Measurements from ENCODE around the gene WRNIP1. TPM values are rescaled to one million over a fixed set of nuclear protein-coding genes. Genes with fewer than 3 reads are reported as not detected.

WRNIP1 gene
- total and polyA plus RNA-seq, 8 donors = 29.7 to 196 (median 38.5) TPM

GRCh38 chr6:2796861-2797260 lies 31.7 kb downstream of the WRNIP1 start:
- DNase-seq = no peak
- Histone ChIP-seq H3K36me3 (no peaks in the 10 kb centered on the region), H3K4me1 (peaks cover 10 to 64% (median 27%) of the 10 kb centered on the region in 4 donors), H3K9me3 (no peaks in the 10 kb centered on the region), H3K4me3 (no peak overlapping the region), H3K27me3 (no peaks in the 10 kb centered on the region), H3K27ac (peak overlapping the region in 3 of 5 donors; percentile 40 to 69 (median 41))
- WGBS, 5 donors = 65 to 94% (median 70%) methylated on average over 5 to 6 of the region's 6 CpGs
- intact Hi-C loops (cut with DNase I; ENCODE audit: low total_unique reads) = loop anchor here (10.0 kb wide), 1 partner anchor 48 kb away; the partner anchor contains the start of gene SERPINB1
- TF ChIP-seq POLR2AphosphoS5 (IDR thresholded peaks at IDR 0.05) (no peak), EP300 (IDR thresholded peaks at IDR 0.05) (no peak), POLR2A (IDR thresholded peaks at IDR 0.05) (no peak), CTCF (IDR thresholded peaks at IDR 0.05) (no peak)

GRCh38 chr6:2797564-2798031 lies 32.4 kb downstream of the WRNIP1 start:
- 19 to 43% (median 28%) methylated on average over 3 of the region's 3 CpGs for WGBS, 5 donors
- Histone ChIP-seq H3K27ac (peak overlapping the region; percentile 0 to 69 (median 41)), H3K36me3 (no peaks in the 10 kb centered on the region), H3K9me3 (no peaks in the 10 kb centered on the region), H3K4me3 (no peak overlapping the region), H3K4me1 (peaks cover 6 to 56% (median 23%) of the 10 kb centered on the region in 4 donors), H3K27me3 (no peaks in the 10 kb centered on the region)
- intact Hi-C loops (cut with DNase I; ENCODE audit: low total_unique reads) = loop anchor here (10.0 kb wide), 1 partner anchor 47 kb away; the partner anchor contains the start of gene SERPINB1
- DNase-seq = peak in 1 of 2 donors; percentile 57
- TF ChIP-seq EP300 (IDR thresholded peaks at IDR 0.05) = no peak
- TF ChIP-seq POLR2AphosphoS5 (IDR thresholded peaks at IDR 0.05) = peak in 1 of 3 donors; percentile 24

GRCh38 chr6:2798586-2799134 lies 33.5 kb downstream of the WRNIP1 start:
- intact Hi-C loops (cut with DNase I; ENCODE audit: low total_unique reads) = loop anchor here (10.0 kb wide), 1 partner anchor 46 kb away; the partner anchor contains the start of gene SERPINB1
- Histone ChIP-seq H3K9me3 (no peaks in the 10 kb centered on the region), H3K27me3 (no peaks in the 10 kb centered on the region), H3K36me3 (no peaks in the 10 kb centered on the region), H3K4me3 (no peak overlapping the region), H3K27ac (no peak overlapping the region), H3K4me1 (peaks cover 1 to 46% (median 20%) of the 10 kb centered on the region in 4 donors)
- 83 to 90% (median 85%) methylated on average over 11 of the region's 11 CpGs for WGBS, 5 donors
- DNase-seq = no peak
- no peak for TF ChIP-seq CTCF (IDR thresholded peaks at IDR 0.05)
- no peak for TF ChIP-seq EP300 (IDR thresholded peaks at IDR 0.05)
- no peak for TF ChIP-seq POLR2A (IDR thresholded peaks at IDR 0.05)
- TF ChIP-seq POLR2AphosphoS5 (IDR thresholded peaks at IDR 0.05) = no peak

- no peak for TF ChIP-seq CTCF (IDR thresholded peaks at IDR 0.05)
- TF ChIP-seq POLR2A (IDR thresholded peaks at IDR 0.05) = no peak
- peak in 2 of 3 donors; percentile 20 to 25 for TF ChIP-seq POLR2AphosphoS5 (IDR thresholded peaks at IDR 0.05)
- TF ChIP-seq EP300 (IDR thresholded peaks at IDR 0.05) = no peak
- H3K27me3 ChIP-seq = no peaks in the 10 kb centered on the region
- intact Hi-C loops (cut with DNase I; ENCODE audit: low total_unique reads) = loop anchor here (10.0 kb wide), 1 partner anchor 45 kb away; the partner anchor contains the start of gene SERPINB1
- 28 to 55% (median 52%) methylated on average over 11 of the region's 11 CpGs for WGBS, 5 donors
- H3K36me3 ChIP-seq = no peaks in the 10 kb centered on the region
- H3K4me1 ChIP-seq = peaks cover 0 to 33% (median 18%) of the 10 kb centered on the region in 4 donors
- H3K27ac ChIP-seq = peak overlapping the region; percentile 28 to 45 (median 38)
- no peak for DNase-seq
- no peak overlapping the region for H3K4me3 ChIP-seq
- H3K9me3 ChIP-seq = no peaks in the 10 kb centered on the region
Observed at GRCh38 chr6:2799936-2800527, 34.8 kb downstream of the WRNIP1 start.
